H9 (cell line): ENCODE measurements around the gene BRF1. TPM values are rescaled to one million over a fixed set of nuclear protein-coding genes. Genes with fewer than 3 reads are reported as not detected.
A peak's percentile ranks its signal among the peaks of the same experiment; 100 is the strongest.

Experiments used
- DNase-seq: peaks from one replicate; pipeline ENCODE4 v3.0.0-alpha.2; 2017
- H2AFZ ChIP-seq: one replicate; pipeline ENCODE4 v1.6.1; 2013; ENCODE audit warnings: mild to moderate bottlenecking, low read length, control low read depth, moderate library complexity
- H2AK5ac ChIP-seq: 2 replicates; pipeline ENCODE4 v1.6.1; 2013; ENCODE audit warnings: low read length, control low read depth, mixed read lengths; ENCODE audit not compliant: insufficient read length
- H2BK120ac ChIP-seq: one replicate; pipeline ENCODE4 v1.6.1; 2013; ENCODE audit warnings: low read depth, mild to moderate bottlenecking, low read length, control low read depth, inconsistent platforms; ENCODE audit not compliant: poor library complexity, severe bottlenecking
- H2BK12ac ChIP-seq: 2 replicates; pipeline ENCODE4 v1.6.1; 2013; ENCODE audit warnings: low read length, control low read depth, mixed read lengths, low read depth; ENCODE audit not compliant: insufficient read length
- H2BK15ac ChIP-seq: 2 replicates; pipeline ENCODE4 v1.6.1; 2013; ENCODE audit warnings: low read depth, low read length, control low read depth
- H2BK20ac ChIP-seq: one replicate; pipeline ENCODE4 v1.6.1; 2013; ENCODE audit warnings: low read depth, mild to moderate bottlenecking, low read length, control low read depth, inconsistent platforms; ENCODE audit not compliant: poor library complexity, severe bottlenecking
- H2BK5ac ChIP-seq: 2 replicates; pipeline ENCODE4 v1.6.1; 2013; ENCODE audit warnings: low read length, control low read depth, mixed read lengths; ENCODE audit not compliant: insufficient read length
- H3K14ac ChIP-seq: 2 replicates; pipeline ENCODE4 v1.6.1; 2013; ENCODE audit warnings: low read length, control low read depth; ENCODE audit not compliant: insufficient read depth
- H3K18ac ChIP-seq: 2 replicates; pipeline ENCODE4 v1.6.1; 2013; ENCODE audit warnings: low read depth, mild to moderate bottlenecking, mixed read lengths, low read length, control low read depth; ENCODE audit not compliant: insufficient read length
- H3K23ac ChIP-seq: 2 replicates; pipeline ENCODE4 v1.6.1; 2013; ENCODE audit warnings: low read length, control low read depth, mixed read lengths, low read depth; ENCODE audit not compliant: insufficient read length
- H3K23me2 ChIP-seq: 2 replicates; pipeline ENCODE4 v1.6.1; 2013; ENCODE audit warnings: low read depth, mild to moderate bottlenecking, mixed read lengths, low read length, control low read depth; ENCODE audit not compliant: insufficient read length, poor library complexity, severe bottlenecking
- H3K27ac ChIP-seq: 2 replicates; pipeline ENCODE4 v1.5.1; 2013; ENCODE audit warnings: low read length, control low read depth, mixed read lengths, low read depth; ENCODE audit not compliant: insufficient read length
- H3K27me3 ChIP-seq: 2 replicates; pipeline ENCODE4 v1.6.1; 2013; ENCODE audit warnings: low read length, control low read depth, inconsistent platforms; ENCODE audit not compliant: insufficient read depth
- H3K4ac ChIP-seq: 2 replicates; pipeline ENCODE4 v1.6.1; 2013; ENCODE audit warnings: low read depth, mild to moderate bottlenecking, control low read depth, inconsistent platforms, low read length, moderate library complexity
- H3K4me1 ChIP-seq: 2 replicates; pipeline ENCODE4 v1.6.1; 2013; ENCODE audit warnings: low read length, control low read depth, inconsistent platforms; ENCODE audit not compliant: insufficient read depth
- H3K4me2 ChIP-seq: 2 replicates; pipeline ENCODE4 v1.6.1; 2013; ENCODE audit warnings: low read length, control low read depth, mixed read lengths; ENCODE audit not compliant: insufficient read length, insufficient read depth
- H3K56ac ChIP-seq: 2 replicates; pipeline ENCODE4 v1.6.1; 2013; ENCODE audit warnings: low read depth, mild to moderate bottlenecking, mixed read lengths, low read length, control low read depth; ENCODE audit not compliant: insufficient read length
- H3K79me1 ChIP-seq: 2 replicates; pipeline ENCODE4 v1.6.1; 2013; ENCODE audit warnings: low read depth, mild to moderate bottlenecking, moderate library complexity, low read length, control low read depth, inconsistent platforms; ENCODE audit not compliant: insufficient read depth, poor library complexity, severe bottlenecking
- H3K79me2 ChIP-seq: 2 replicates; pipeline ENCODE4 v1.6.1; 2013; ENCODE audit warnings: low read length, control low read depth, inconsistent platforms; ENCODE audit not compliant: insufficient read depth
- H3K9ac ChIP-seq: 2 replicates; pipeline ENCODE4 v1.6.1; 2013; ENCODE audit warnings: low read length, control low read depth, mixed read lengths; ENCODE audit not compliant: insufficient read length; ENCODE audit errors: extremely low read depth
- H3K9me3 ChIP-seq: one replicate; pipeline ENCODE4 v1.6.1; 2013; ENCODE audit warnings: low read depth, low read length, inconsistent platforms; ENCODE audit not compliant: control insufficient read depth
- H3T11ph ChIP-seq: one replicate; pipeline ENCODE4 v1.6.1; 2013; ENCODE audit warnings: mild to moderate bottlenecking, low read length, control low read depth, inconsistent platforms
- H4K20me1 ChIP-seq: one replicate; pipeline ENCODE4 v1.6.1; 2013; ENCODE audit not compliant: control insufficient read depth, insufficient read length, insufficient read depth
- H4K5ac ChIP-seq: 2 replicates; pipeline ENCODE4 v1.6.1; 2013; ENCODE audit warnings: low read depth, mild to moderate bottlenecking, mixed read lengths, low read length, control low read depth; ENCODE audit not compliant: insufficient read length
- H4K8ac ChIP-seq: replicated peaks from 2 replicates; pipeline ENCODE4 v1.6.1; 2013; ENCODE audit warnings: low read length, control low read depth, mixed read lengths, low read depth; ENCODE audit not compliant: insufficient read length
- H4K91ac ChIP-seq: 2 replicates; pipeline ENCODE4 v1.6.1; 2013; ENCODE audit warnings: low read depth, mild to moderate bottlenecking, moderate library complexity, mixed read lengths, low read length, control low read depth; ENCODE audit not compliant: insufficient read length
- H3K27ac Mint-ChIP-seq, 3 experiments: 2 replicates in 2 of 3; 3 replicates in 1 of 3; pipeline ENCODE4 v1.8.0; 2020 to 2021; ENCODE audit warnings: mixed read lengths in 3 of 3, mild to moderate bottlenecking in 1 of 3, moderate library complexity in 1 of 3
- H3K27me3 Mint-ChIP-seq: 2 replicates; pipeline ENCODE4 v1.8.0; 2021; ENCODE audit warnings: low read depth, mild to moderate bottlenecking, moderate library complexity, mixed read lengths
- H3K36me3 Mint-ChIP-seq, 3 experiments: 2 replicates in 2 of 3; 3 replicates in 1 of 3; pipeline ENCODE4 v1.8.0; 2020 to 2021; ENCODE audit warnings: low read depth in 3 of 3, mixed read lengths in 3 of 3; ENCODE audit not compliant: insufficient read depth in 1 of 3
- H3K4me1 Mint-ChIP-seq, 2 experiments: 2 replicates each; pipeline ENCODE4 v1.8.0; 2020; ENCODE audit warnings: mixed read lengths in 2 of 2
- H3K4me3 Mint-ChIP-seq, 2 experiments: 2 replicates in 1 of 2; 3 replicates in 1 of 2; pipeline ENCODE4 v1.8.0; 2020 to 2021; ENCODE audit warnings: mild to moderate bottlenecking in 2 of 2, mixed read lengths in 2 of 2, moderate library complexity in 1 of 2
- H3K9me3 Mint-ChIP-seq, 2 experiments: 2 replicates in 1 of 2; 3 replicates in 1 of 2; pipeline ENCODE4 v1.8.0; 2020; ENCODE audit warnings: mild to moderate bottlenecking in 2 of 2, mixed read lengths in 2 of 2, moderate library complexity in 1 of 2
- WGBS: extraction: QIAGEN DNeasy Blood & Tissue Kit; methylation state at CpG from one replicate; pipeline ENCODE4 v1.1.7; 2013; ENCODE audit warnings: missing lambda C conversion rate, low lambda C conversion rate, mixed read lengths; ENCODE audit not compliant: insufficient read length; ENCODE audit errors: extremely low coverage; 5-methylcytosine and 5-hydroxymethylcytosine counted together
- total RNA-seq: library from RNA; stranded (reverse); gene quantifications from 2 replicates; pipeline ENCODE4 v1.2.1, GENCODE V29; 2021
- TF ChIP-seq, protein P1 (sequence below): fragments of 200-600 bp; sonication (generic); conservative IDR thresholded peaks from 3 replicates; pipeline ENCODE4 v1.8.0; 2021; ENCODE audit warnings: antibody characterized with exemption, mild to moderate bottlenecking

BRF1 gene
- total RNA-seq, 1 experiment from 2014 or later, result 28.3 TPM

DNA sequence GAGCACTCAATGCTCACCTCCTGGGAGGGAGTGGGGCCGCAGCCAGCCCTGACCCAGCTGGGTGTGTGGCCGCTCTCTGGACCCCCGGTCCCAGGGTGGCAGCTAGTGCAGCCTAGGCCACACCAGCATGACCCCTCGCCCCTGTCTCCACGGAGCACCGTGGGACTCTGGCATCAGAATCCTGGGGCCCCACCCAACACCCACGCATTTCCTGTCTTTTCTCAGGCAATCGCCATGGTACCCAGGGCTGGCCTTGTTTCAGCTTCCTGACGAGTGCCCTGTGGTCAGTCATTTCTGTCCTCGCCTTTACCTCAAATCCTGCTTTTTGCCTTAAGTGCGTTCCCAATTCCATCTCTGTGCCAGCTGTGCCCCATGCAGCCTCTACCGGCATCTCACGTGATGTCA, 29.7 kb upstream of the BRF1 start:
- WGBS, result no CpG with 5 or more reads among the region's 13 CpGs
- Histone ChIP-seq H4K91ac (no peak overlapping the region), H3K23me2 (no peaks in the 10 kb centered on the region), H2AFZ (no peak overlapping the region), H3K9ac (no peak overlapping the region), H3K23ac (no peak overlapping the region), H2BK5ac (no peak overlapping the region), H3K9me3 (no peaks in the 10 kb centered on the region), H3T11ph (no peak overlapping the region), H3K27me3 (no peaks in the 10 kb centered on the region), H3K4ac (no peak overlapping the region), H3K4me2 (no peak overlapping the region), H3K56ac (no peak overlapping the region), H3K27ac (no peak overlapping the region), H3K14ac (peak overlapping the region; percentile 16; the same call in 1 of the 2 replicates), H2BK20ac (no peak overlapping the region), H4K8ac (no peak overlapping the region), H2BK12ac (no peak overlapping the region), H3K18ac (no peak overlapping the region), H2BK15ac (no peak overlapping the region), H3K4me1 (peaks cover 5% of the 10 kb centered on the region; the same call in 1 of the 2 replicates), H4K20me1 (peaks cover 4% of the 10 kb centered on the region), H2AK5ac (no peak overlapping the region), H3K79me2 (peaks cover 5% of the 10 kb centered on the region; the same call in 1 of the 2 replicates), H4K5ac (no peak overlapping the region), H3K79me1 (peaks cover 8% of the 10 kb centered on the region), H2BK120ac (no peak overlapping the region)
- TF ChIP-seq, protein P1, sequence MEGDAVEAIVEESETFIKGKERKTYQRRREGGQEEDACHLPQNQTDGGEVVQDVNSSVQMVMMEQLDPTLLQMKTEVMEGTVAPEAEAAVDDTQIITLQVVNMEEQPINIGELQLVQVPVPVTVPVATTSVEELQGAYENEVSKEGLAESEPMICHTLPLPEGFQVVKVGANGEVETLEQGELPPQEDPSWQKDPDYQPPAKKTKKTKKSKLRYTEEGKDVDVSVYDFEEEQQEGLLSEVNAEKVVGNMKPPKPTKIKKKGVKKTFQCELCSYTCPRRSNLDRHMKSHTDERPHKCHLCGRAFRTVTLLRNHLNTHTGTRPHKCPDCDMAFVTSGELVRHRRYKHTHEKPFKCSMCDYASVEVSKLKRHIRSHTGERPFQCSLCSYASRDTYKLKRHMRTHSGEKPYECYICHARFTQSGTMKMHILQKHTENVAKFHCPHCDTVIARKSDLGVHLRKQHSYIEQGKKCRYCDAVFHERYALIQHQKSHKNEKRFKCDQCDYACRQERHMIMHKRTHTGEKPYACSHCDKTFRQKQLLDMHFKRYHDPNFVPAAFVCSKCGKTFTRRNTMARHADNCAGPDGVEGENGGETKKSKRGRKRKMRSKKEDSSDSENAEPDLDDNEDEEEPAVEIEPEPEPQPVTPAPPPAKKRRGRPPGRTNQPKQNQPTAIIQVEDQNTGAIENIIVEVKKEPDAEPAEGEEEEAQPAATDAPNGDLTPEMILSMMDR, result no peak
- H3K4me1 Mint-ChIP-seq, result peaks cover 49 to 53% of the 10 kb centered on the region in 2 experiments
- peaks cover 0 to 4% of the 10 kb centered on the region in 2 experiments; a peak in 1 of 5 replicates for H3K9me3 Mint-ChIP-seq
- no peak overlapping the region for H3K4me3 Mint-ChIP-seq
- H3K36me3 Mint-ChIP-seq, result peaks cover 0 to 4% (median 0%) of the 10 kb centered on the region in 3 experiments; a peak in 1 of 7 replicates
- no peak overlapping the region; a peak in 1 of 7 replicates for H3K27ac Mint-ChIP-seq
- H3K27me3 Mint-ChIP-seq, result no peaks in the 10 kb centered on the region
- no peak for DNase-seq
